OCI-LY3 (cell line): ENCODE measurements around the gene NHLRC4.

ENCODE experiments used
- H2AFZ ChIP-seq: fragments of 200-600, 300-600 bp; shearing (Covaris generic); 2 replicates; pipeline ENCODE4 v1.6.0; 2014; ENCODE audit warnings: antibody characterized with exemption, low read depth, low read length
- H3K27ac ChIP-seq: fragments of 200-600, 300-600 bp; sonication (generic); 2 replicates; pipeline ENCODE4 v1.5.1; 2014; ENCODE audit warnings: mild to moderate bottlenecking, low read length, moderate library complexity, mixed read lengths
- H3K27me3 ChIP-seq: fragments of 200-600, 300-600 bp; sonication (generic); 2 replicates; pipeline ENCODE4 v1.6.1; 2014; ENCODE audit warnings: low read depth, low read length, mixed read lengths
- H3K36me3 ChIP-seq: fragments of 200-600, 300-600 bp; sonication (generic); replicated peaks from 2 replicates; pipeline ENCODE3; 2014; ENCODE audit warnings: low read depth, low read length, mixed read lengths
- H3K4me1 ChIP-seq: fragments of 300-600, 200-600 bp; sonication (generic); 2 replicates; pipeline ENCODE4 v1.6.1; 2014; ENCODE audit warnings: low read length, mixed read lengths
- H3K4me2 ChIP-seq: fragments of 200-600, 300-600 bp; sonication (generic); 2 replicates; pipeline ENCODE4 v1.6.1; 2014; ENCODE audit warnings: low read length, mixed read lengths
- H3K4me3 ChIP-seq: fragments of 300-600, 200-600 bp; sonication (generic); 2 replicates; pipeline ENCODE4 v1.5.1; 2014; ENCODE audit warnings: antibody characterized with exemption, mild to moderate bottlenecking, low read length, moderate library complexity
- H3K79me2 ChIP-seq: fragments of 300-600, 200-600 bp; shearing (Covaris generic); 2 replicates; pipeline ENCODE4 v1.6.1; 2014; ENCODE audit warnings: mild to moderate bottlenecking, low read length, mixed read lengths
- H3K9ac ChIP-seq: fragments of 300-600, 200-600 bp; shearing (Covaris generic); 2 replicates; pipeline ENCODE4 v1.6.0; 2014; ENCODE audit warnings: mild to moderate bottlenecking, low read length, moderate library complexity
- H3K9me3 ChIP-seq: fragments of 200-600, 300-600 bp; shearing (Covaris generic); 2 replicates; pipeline ENCODE4 v1.6.1; 2014; ENCODE audit warnings: low read length, mixed read lengths; ENCODE audit not compliant: insufficient read depth
- H4K20me1 ChIP-seq: fragments of 200-600, 300-600 bp; sonication (generic); 2 replicates; pipeline ENCODE4 v1.6.1; 2016; ENCODE audit warnings: low read length, mixed read lengths; ENCODE audit not compliant: insufficient read depth
- CTCF ChIP-seq: fragments of 200-600, 300-600 bp; sonication (generic); IDR thresholded peaks from 2 replicates; pipeline ENCODE4 v1.5.1; 2014; ENCODE audit warnings: antibody characterized with exemption, low read length, low read depth
- EZH2phosphoT487 ChIP-seq: fragments of 200-600 bp; shearing (Covaris generic); IDR thresholded peaks from 2 replicates; pipeline ENCODE4 v1.6.1; 2018; ENCODE audit warnings: antibody characterized with exemption, mixed run types, low read depth

The NHLRC4 gene

GRCh38 chr16:598823-599739 lies 32.3 kb downstream of the NHLRC4 start:
- Histone ChIP-seq H4K20me1 (peaks cover 4% of the 10 kb centered on the region; the same call in 1 of the 2 replicates), H3K9me3 (no peaks in the 10 kb centered on the region), H3K27me3 (no peaks in the 10 kb centered on the region), H3K36me3 (peaks cover 8% of the 10 kb centered on the region), H3K9ac (no peak overlapping the region), H2AFZ (no peak overlapping the region), H3K27ac (no peak overlapping the region), H3K79me2 (no peaks in the 10 kb centered on the region; the same call in 1 of the 2 replicates), H3K4me3 (no peak overlapping the region), H3K4me2 (no peak overlapping the region), H3K4me1 (no peaks in the 10 kb centered on the region)
- TF ChIP-seq EZH2phosphoT487 (no peak), CTCF (no peak)

DNA sequence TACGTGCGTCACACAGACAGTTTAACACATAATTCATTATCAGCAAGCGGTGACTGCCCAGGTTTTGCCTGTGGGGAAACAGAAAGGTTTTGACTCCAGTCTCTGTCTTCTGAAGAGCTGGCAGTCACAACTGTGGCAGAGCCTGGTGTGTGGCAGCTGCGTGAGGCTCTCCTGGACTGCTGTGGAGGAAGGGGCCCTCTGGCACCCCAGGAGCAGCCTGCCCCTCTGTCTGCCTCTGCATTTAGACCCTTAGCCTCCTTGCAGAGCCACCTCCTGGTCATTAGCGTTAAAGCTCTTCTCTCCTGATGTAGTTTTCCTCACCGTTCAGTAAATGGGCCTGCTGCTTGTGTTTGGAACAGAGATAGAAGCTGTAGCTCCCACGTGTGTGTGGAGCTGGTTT lies 34.0 kb downstream of the NHLRC4 start:
- Histone ChIP-seq H3K9ac (no peak overlapping the region), H3K9me3 (no peaks in the 10 kb centered on the region), H2AFZ (no peak overlapping the region), H4K20me1 (no peaks in the 10 kb centered on the region), H3K27me3 (no peaks in the 10 kb centered on the region), H3K4me3 (no peak overlapping the region), H3K4me1 (no peaks in the 10 kb centered on the region), H3K79me2 (0 out of 2 replicates have a peak, but pooled peaks cover 2% of the 10 kb centered on the region), H3K4me2 (no peak overlapping the region), H3K27ac (no peak overlapping the region), H3K36me3 (peaks cover 8% of the 10 kb centered on the region)
- no peak for TF ChIP-seq EZH2phosphoT487
- peak; percentile 40 for TF ChIP-seq CTCF

DNA sequence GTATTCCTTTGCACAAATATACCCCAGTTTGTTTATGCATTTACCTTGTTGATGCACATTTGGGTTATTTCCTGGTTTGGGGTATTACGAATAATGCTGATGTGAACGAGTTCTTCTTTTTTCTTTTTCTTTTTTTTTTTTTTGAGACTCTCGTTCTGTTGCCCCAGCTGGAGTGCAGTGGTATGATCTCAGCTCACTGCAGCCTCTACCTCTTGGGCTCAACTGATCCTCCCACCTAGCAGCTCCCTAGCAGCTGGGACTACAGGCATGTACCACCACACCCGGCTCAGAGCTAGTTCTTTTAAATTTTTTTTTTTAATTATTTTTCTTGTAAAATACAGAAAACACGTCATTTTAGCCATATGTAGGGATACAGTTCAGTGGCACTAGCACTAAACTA lies 37.1 kb downstream of the NHLRC4 start:
- H3K9me3 ChIP-seq = no peaks in the 10 kb centered on the region
- 0 out of 2 replicates have a peak, but pooled peaks cover 2% of the 10 kb centered on the region for H3K79me2 ChIP-seq
- H3K27ac ChIP-seq = no peak overlapping the region
- no peak overlapping the region for H3K4me2 ChIP-seq
- H4K20me1 ChIP-seq = no peaks in the 10 kb centered on the region
- H3K27me3 ChIP-seq = no peaks in the 10 kb centered on the region
- peaks cover 9% of the 10 kb centered on the region for H3K36me3 ChIP-seq
- TF ChIP-seq CTCF (no peak), EZH2phosphoT487 (no peak)
- H3K9ac ChIP-seq = no peak overlapping the region
- H2AFZ ChIP-seq = no peak overlapping the region
- no peak overlapping the region for H3K4me3 ChIP-seq
- peaks cover 3% of the 10 kb centered on the region; the same call in 1 of the 2 replicates for H3K4me1 ChIP-seq

- no peak overlapping the region for H2AFZ ChIP-seq
- H3K4me3 ChIP-seq = no peak overlapping the region
- H3K79me2 ChIP-seq = 0 out of 2 replicates have a peak, but pooled peaks cover 2% of the 10 kb centered on the region
- H3K9me3 ChIP-seq = no peaks in the 10 kb centered on the region
- no peak overlapping the region for H3K9ac ChIP-seq
- H4K20me1 ChIP-seq = no peaks in the 10 kb centered on the region
- H3K4me1 ChIP-seq = peaks cover 3% of the 10 kb centered on the region; the same call in 1 of the 2 replicates
- no peak for TF ChIP-seq EZH2phosphoT487
- TF ChIP-seq CTCF = no peak
- H3K27ac ChIP-seq = no peak overlapping the region
- H3K27me3 ChIP-seq = no peaks in the 10 kb centered on the region
- H3K36me3 ChIP-seq = peaks cover 3% of the 10 kb centered on the region
- H3K4me2 ChIP-seq = no peak overlapping the region
Measured at GRCh38 chr16:606656-607307, 40.0 kb downstream of the NHLRC4 start.
